ENCODE measurements around the gene KDM4C.
"Not testable (repeated sequence)": the region's sequence is repeated elsewhere in the genome, so short reads cannot be mapped to it uniquely, and the experiment has no call there.

DNA sequence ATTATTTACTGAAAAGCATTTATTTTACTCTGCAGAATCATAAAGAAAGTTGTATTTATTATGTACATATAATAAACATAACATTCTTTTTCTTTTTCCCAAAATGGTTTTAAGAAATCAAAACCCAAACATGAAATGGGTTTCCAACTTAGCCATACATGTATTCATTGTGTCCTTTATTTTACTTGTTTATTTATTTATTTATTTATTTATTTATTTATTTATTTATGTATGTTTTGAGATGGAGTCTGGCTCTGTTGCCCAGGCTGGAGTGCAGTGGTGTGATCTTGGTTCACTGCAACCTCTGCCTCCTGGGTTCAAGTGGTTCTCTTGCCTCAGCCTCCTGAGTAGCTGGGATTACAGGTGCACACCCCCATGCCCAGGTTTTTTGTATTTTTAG, 273.2 kb downstream of the KDM4C start:
- TF ChIP-seq POLR2AphosphoS5 (IDR thresholded peaks at IDR 0.05; ENCODE audit: borderline replicate concordance, low read depth, low read length); EZH2 (IDR thresholded peaks at IDR 0.05): not testable (repeated sequence)

Measured in SK-N-MC (cell line).